HL-60/S4 (cell line): ENCODE data around the gene WDR91.
"Not testable (repeated sequence)": the region's sequence is repeated elsewhere in the genome, so short reads cannot be mapped to it uniquely, and the experiment has no call there.

Experiments
- in situ Hi-C: fragments of 300-500 bp; cut with MboI; formaldehyde crosslinking; loops from 2 replicates; pipeline ENCODE4 v1.14.3; 2022; ENCODE audit warnings: low sequenced_read_pairs

The WDR91 gene

GRCh38 chr7:135181261-135181928 is 29.9 kb downstream of the WDR91 start:
- in situ Hi-C loops: no loop called here

- in situ Hi-C loops: no loop called here
Observed at GRCh38 chr7:135180122-135180521, 31.2 kb downstream of the WDR91 start.

GRCh38 chr7:135179321-135179925 is 31.9 kb downstream of the WDR91 start:
- in situ Hi-C loops: no loop called here

GRCh38 chr7:135178364-135178763 is 33.0 kb downstream of the WDR91 start:
- in situ Hi-C loops: no loop called here

- in situ Hi-C loops: no loop called here
Observed at GRCh38 chr7:135177028-135177696, 34.2 kb downstream of the WDR91 start.

- in situ Hi-C loops: no loop called here
Observed at GRCh38 chr7:135175931-135176330, 35.4 kb downstream of the WDR91 start.

- in situ Hi-C loops: no loop called here
Observed at GRCh38 chr7:135174941-135175340, 36.4 kb downstream of the WDR91 start.

- in situ Hi-C loops: not testable (repeated sequence)
Observed at GRCh38 chr7:135173916-135174315, 37.4 kb downstream of the WDR91 start.

GRCh38 chr7:135171581-135172291 is 39.6 kb downstream of the WDR91 start:
- in situ Hi-C loops: not testable (repeated sequence)

- in situ Hi-C loops: not testable (repeated sequence)
Observed at GRCh38 chr7:135170998-135171481, 40.3 kb downstream of the WDR91 start.

GRCh38 chr7:135170274-135170997 is 40.9 kb downstream of the WDR91 start, which contains the start of gene CYREN:
Gene CYREN (minus strand): TSS chr7:135170707. CDS start chr7:135168922, 1,785 bp downstream.
- in situ Hi-C loops: no loop called here

- in situ Hi-C loops: loop anchor here (10.0 kb wide), 1 partner anchor 185 kb away; the partner anchor contains the start of gene AGBL3
Observed at GRCh38 chr7:135169964-135170273, 41.4 kb downstream of the WDR91 start.

- in situ Hi-C loops: loop anchor here (10.0 kb wide), 1 partner anchor 185 kb away; the partner anchor contains the start of gene AGBL3
Observed at GRCh38 chr7:135169141-135169963, 42.0 kb downstream of the WDR91 start.

- in situ Hi-C loops: loop anchor here (10.0 kb wide), 1 partner anchor 184 kb away; the partner anchor contains the start of gene AGBL3
Observed at GRCh38 chr7:135168489-135169140, 42.7 kb downstream of the WDR91 start.

GRCh38 chr7:135168001-135168400 is 43.3 kb downstream of the WDR91 start:
- in situ Hi-C loops: loop anchor here (10.0 kb wide), 1 partner anchor 183 kb away; the partner anchor contains the start of gene AGBL3

GRCh38 chr7:135167365-135167917 is 43.9 kb downstream of the WDR91 start:
- in situ Hi-C loops: loop anchor here (10.0 kb wide), 1 partner anchor 183 kb away; the partner anchor contains the start of gene AGBL3

GRCh38 chr7:135166338-135166990 is 44.9 kb downstream of the WDR91 start:
- in situ Hi-C loops: loop anchor here (10.0 kb wide), 1 partner anchor 182 kb away; the partner anchor contains the start of gene AGBL3

- in situ Hi-C loops: loop anchor here (10.0 kb wide), 1 partner anchor 181 kb away; the partner anchor contains the start of gene AGBL3
Observed at GRCh38 chr7:135165862-135166261, 45.5 kb downstream of the WDR91 start.
